GM21786 (cell line): Measurements from ENCODE around the gene BNC2.

Experiments used
- ATAC-seq: cut with Tn5 transposase; IDR thresholded peaks from one replicate; pipeline ENCODE4 v1.9.1; 2021; ENCODE audit not compliant: unreplicated experiment

Gene BNC2

GRCh38 chr9:16719921-16720320, 150.5 kb downstream of the BNC2 start:
- no peak for ATAC-seq

- ATAC-seq: no peak
Observed at GRCh38 chr9:16718952-16719351, 151.5 kb downstream of the BNC2 start.

GRCh38 chr9:16718296-16718695, 152.2 kb downstream of the BNC2 start:
- no peak for ATAC-seq

- ATAC-seq: no peak
Observed at GRCh38 chr9:16716601-16717000, 153.9 kb downstream of the BNC2 start.

GRCh38 chr9:16715404-16715803, 155.1 kb downstream of the BNC2 start:
- no peak for ATAC-seq

- ATAC-seq: no peak
Observed at GRCh38 chr9:16712787-16713186, 157.7 kb downstream of the BNC2 start.

- ATAC-seq: no peak
Observed at GRCh38 chr9:16710888-16711287, 159.6 kb downstream of the BNC2 start.

- no peak for ATAC-seq
Observed at GRCh38 chr9:16709924-16710323, 160.5 kb downstream of the BNC2 start.

GRCh38 chr9:16708656-16709435, 161.6 kb downstream of the BNC2 start:
- no peak for ATAC-seq

GRCh38 chr9:16705111-16705604, 165.3 kb downstream of the BNC2 start:
- ATAC-seq: no peak

- ATAC-seq: no peak
Observed at GRCh38 chr9:16704116-16705110, 166.1 kb downstream of the BNC2 start.

- ATAC-seq: no peak
Observed at GRCh38 chr9:16701347-16701746, 169.1 kb downstream of the BNC2 start.

- no peak for ATAC-seq
Observed at GRCh38 chr9:16693616-16694015, 176.9 kb downstream of the BNC2 start.

- ATAC-seq: no peak
Observed at GRCh38 chr9:16690628-16691027, 179.8 kb downstream of the BNC2 start.

- no peak for ATAC-seq
Observed at GRCh38 chr9:16690205-16690604, 180.3 kb downstream of the BNC2 start.

GRCh38 chr9:16689351-16689938, 181.0 kb downstream of the BNC2 start:
- no peak for ATAC-seq

GRCh38 chr9:16688814-16689213, 181.7 kb downstream of the BNC2 start:
- no peak for ATAC-seq

GRCh38 chr9:16687678-16688369, 182.6 kb downstream of the BNC2 start:
- ATAC-seq: no peak

- no peak for ATAC-seq
Observed at GRCh38 chr9:16683326-16683725, 187.1 kb downstream of the BNC2 start.

GRCh38 chr9:16682273-16682672, 188.2 kb downstream of the BNC2 start:
- no peak for ATAC-seq

- ATAC-seq: no peak
Observed at GRCh38 chr9:16681652-16681987, 188.8 kb downstream of the BNC2 start.
